Activated CD4-positive, alpha-beta memory T cell treated with anti-CD3 and anti-CD28 coated beads, Interleukin-2, amount 10 ng/mL, durations not matched to agents 7 days and 5 days (primary cell): ENCODE measurements around the gene MTX3. TPM values are rescaled to one million over a fixed set of nuclear protein-coding genes. Genes with fewer than 3 reads are reported as not detected.

ENCODE experiments used
- CTCF ChIA-PET: fragments of 350-600 bp; sonication (Branson Sonifier 250); formaldehyde crosslinking; loops from one replicate; lab custom pipeline; 2021; ENCODE audit warnings: antibody characterized with exemption, inconsistent platforms; lab: Charles Lee
- POLR2A ChIA-PET: fragments of 350-600 bp; sonication (Branson Sonifier 250); formaldehyde crosslinking; loops from one replicate; lab custom pipeline; 2021; ENCODE audit warnings: antibody characterized with exemption; lab: Charles Lee
- DNase-seq: peaks from one replicate; pipeline ENCODE4 v3.0.0-alpha.2; 2020
- H3K27ac Mint-ChIP-seq: one replicate; pipeline ENCODE4 v1.8.0; 2021; ENCODE audit warnings: mild to moderate bottlenecking, mixed read lengths
- H3K27me3 Mint-ChIP-seq: one replicate; pipeline ENCODE4 v1.8.0; 2021; ENCODE audit warnings: mixed read lengths
- H3K36me3 Mint-ChIP-seq: one replicate; pipeline ENCODE4 v1.8.0; 2021; ENCODE audit warnings: low read depth, mixed read lengths
- H3K4me1 Mint-ChIP-seq: one replicate; pipeline ENCODE4 v1.8.0; 2021; ENCODE audit warnings: mixed read lengths
- H3K4me3 Mint-ChIP-seq: one replicate; pipeline ENCODE4 v1.8.0; 2021; ENCODE audit warnings: mild to moderate bottlenecking, mixed read lengths
- H3K9me3 Mint-ChIP-seq: one replicate; pipeline ENCODE4 v1.8.0; 2021; ENCODE audit warnings: mixed read lengths
- total RNA-seq, 2 experiments: library from RNA; stranded (reverse); gene quantifications; one replicate each; pipeline ENCODE4 v1.2.3, GENCODE V29; 2021

The MTX3 gene
- total RNA-seq, 2 experiments from 2014 or later: 22.8 TPM

DNA sequence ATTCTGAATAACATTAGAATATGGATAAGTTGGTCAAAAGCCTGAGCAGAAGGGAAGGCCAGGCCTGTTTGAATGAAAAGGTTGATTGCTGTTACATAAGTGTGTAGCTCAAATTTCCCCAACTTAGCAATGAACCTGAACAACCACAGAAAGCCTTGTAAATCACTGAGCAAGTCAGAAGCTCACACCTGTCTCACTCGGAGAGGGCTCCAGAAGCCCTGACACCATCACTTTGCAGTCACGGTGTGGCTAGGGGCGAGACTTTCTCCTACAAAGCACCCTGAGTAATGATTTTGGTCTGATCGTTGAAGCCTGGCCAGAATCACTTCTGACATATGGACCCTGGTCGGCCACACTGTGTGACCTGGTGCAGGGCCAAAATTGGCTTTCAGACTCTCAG lies 62.0 kb downstream of the MTX3 start:
- CTCF ChIA-PET: interaction anchor here (0.7 kb wide), 1 partner anchor 378 kb away, joined by 3 read pairs; no protein-coding TSS in a partner anchor
- Mint-ChIP-seq H3K27me3 (no peaks in the 10 kb centered on the region), H3K36me3 (no peaks in the 10 kb centered on the region), H3K27ac (no peak overlapping the region), H3K4me1 (peaks cover 17% of the 10 kb centered on the region), H3K4me3 (no peak overlapping the region), H3K9me3 (no peaks in the 10 kb centered on the region)
- DNase-seq: no peak
- POLR2A ChIA-PET: no interaction called here

Other genes starting within 250 kb of the MTX3 start
- 1 to 10 TPM; 2.2 to 3.6 TPM for gene THBS4, start 44.1 kb upstream of the MTX3 start, total RNA-seq